ENCODE data around the gene SH3TC2.
"Not testable (repeated sequence)": the region's sequence is repeated elsewhere in the genome, so short reads cannot be mapped to it uniquely, and the experiment has no call there.

The SH3TC2 gene

DNA sequence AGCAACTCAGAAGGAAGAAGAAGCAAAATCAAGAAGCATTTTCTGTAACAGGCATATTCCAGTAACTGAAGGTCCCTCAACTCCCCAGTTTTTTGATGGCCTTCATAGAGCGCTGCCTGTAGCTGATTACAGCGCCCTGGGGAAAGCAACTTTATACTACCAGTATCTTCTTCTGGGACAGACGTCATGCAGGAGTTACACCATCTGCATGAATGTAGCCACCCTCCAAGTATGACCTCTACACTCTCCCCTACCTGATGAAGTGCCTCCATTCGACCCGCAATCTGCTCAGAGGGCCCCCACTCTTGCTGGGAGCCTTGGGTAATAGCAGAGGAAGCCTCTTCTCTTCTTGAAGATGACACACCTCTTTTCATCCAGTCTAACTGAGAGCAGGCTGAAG, 21.0 kb upstream of the SH3TC2 start:
- Histone ChIP-seq H3K27ac (no peak overlapping the region), H3K4me3 (IDR thresholded peaks at IDR 0.05; ENCODE audit: insufficient read depth, low read depth, low read length) (no peak overlapping the region), H3K4me2 (no peak overlapping the region)

GRCh38 chr5:149082271-149082670, 19.4 kb upstream of the SH3TC2 start:
- H3K27me3 ChIP-seq (ENCODE audit: insufficient read depth, low read depth) = no peaks in the 10 kb centered on the region
- no peaks in the 10 kb centered on the region for H3K79me2 ChIP-seq (ENCODE audit: insufficient read depth, low read depth)
- TF ChIP-seq CTCF (conservative IDR thresholded peaks at IDR 0.05; ENCODE audit: low read depth, low read length) = no peak
- no peaks in the 10 kb centered on the region for H3K4me1 ChIP-seq (ENCODE audit: low read depth, poor library complexity, severe bottlenecking)
- H3K27ac ChIP-seq = no peak overlapping the region
- H3K36me3 ChIP-seq (ENCODE audit: insufficient read depth) = no peaks in the 10 kb centered on the region
- H3K4me3 ChIP-seq (IDR thresholded peaks at IDR 0.05; ENCODE audit: insufficient read depth, low read depth, low read length) = no peak overlapping the region
- H2AFZ ChIP-seq (ENCODE audit: low read depth) = no peak overlapping the region
- H3K9ac ChIP-seq = no peak overlapping the region
- H4K20me1 ChIP-seq (ENCODE audit: insufficient read depth) = no peaks in the 10 kb centered on the region
- H3K4me2 ChIP-seq = no peak overlapping the region

More for the DNA sequence above, 21.0 kb upstream of the SH3TC2 start:
- Histone ChIP-seq H2AFZ (ENCODE audit: low read depth) (no peak overlapping the region), H3K4me1 (ENCODE audit: low read depth, poor library complexity, severe bottlenecking) (no peaks in the 10 kb centered on the region), H3K9ac (no peak overlapping the region), H3K36me3 (ENCODE audit: insufficient read depth) (no peaks in the 10 kb centered on the region), H3K79me2 (ENCODE audit: insufficient read depth, low read depth) (no peaks in the 10 kb centered on the region), H3K27me3 (ENCODE audit: insufficient read depth, low read depth) (no peaks in the 10 kb centered on the region), H4K20me1 (ENCODE audit: insufficient read depth) (no peaks in the 10 kb centered on the region)
- no peak for TF ChIP-seq CTCF (conservative IDR thresholded peaks at IDR 0.05; ENCODE audit: low read depth, low read length)

GRCh38 chr5:149080294-149080693, 17.4 kb upstream of the SH3TC2 start:
- Histone ChIP-seq H3K9ac (no peak overlapping the region), H3K4me3 (IDR thresholded peaks at IDR 0.05; ENCODE audit: insufficient read depth, low read depth, low read length) (no peak overlapping the region), H3K4me2 (no peak overlapping the region), H3K27me3 (ENCODE audit: insufficient read depth, low read depth) (no peaks in the 10 kb centered on the region), H2AFZ (ENCODE audit: low read depth) (no peak overlapping the region), H3K27ac (no peak overlapping the region), H3K36me3 (ENCODE audit: insufficient read depth) (no peaks in the 10 kb centered on the region), H3K4me1 (ENCODE audit: low read depth, poor library complexity, severe bottlenecking) (no peaks in the 10 kb centered on the region), H3K79me2 (ENCODE audit: insufficient read depth, low read depth) (no peaks in the 10 kb centered on the region), H4K20me1 (ENCODE audit: insufficient read depth) (no peaks in the 10 kb centered on the region)
- TF ChIP-seq CTCF (conservative IDR thresholded peaks at IDR 0.05; ENCODE audit: low read depth, low read length) = no peak

- Histone ChIP-seq H3K27ac (no peak overlapping the region), H2AFZ (ENCODE audit: low read depth) (no peak overlapping the region), H3K4me1 (ENCODE audit: low read depth, poor library complexity, severe bottlenecking) (no peaks in the 10 kb centered on the region), H3K36me3 (ENCODE audit: insufficient read depth) (no peaks in the 10 kb centered on the region), H3K9ac (no peak overlapping the region), H3K79me2 (ENCODE audit: insufficient read depth, low read depth) (no peaks in the 10 kb centered on the region), H3K4me2 (no peak overlapping the region), H3K27me3 (ENCODE audit: insufficient read depth, low read depth) (no peaks in the 10 kb centered on the region), H4K20me1 (ENCODE audit: insufficient read depth) (no peaks in the 10 kb centered on the region), H3K4me3 (IDR thresholded peaks at IDR 0.05; ENCODE audit: insufficient read depth, low read depth, low read length) (no peak overlapping the region)
- TF ChIP-seq CTCF (conservative IDR thresholded peaks at IDR 0.05; ENCODE audit: low read depth, low read length) = no peak
These were observed 17.0 kb upstream of the SH3TC2 start for GRCh38 chr5:149079883-149080282.

- not testable (repeated sequence) for H3K27me3 ChIP-seq (ENCODE audit: insufficient read depth, low read depth); H3K79me2 ChIP-seq (ENCODE audit: insufficient read depth, low read depth); H3K4me3 ChIP-seq (IDR thresholded peaks at IDR 0.05; ENCODE audit: insufficient read depth, low read depth, low read length); H3K9ac ChIP-seq; H3K4me1 ChIP-seq (ENCODE audit: low read depth, poor library complexity, severe bottlenecking); H3K27ac ChIP-seq; H3K36me3 ChIP-seq (ENCODE audit: insufficient read depth); H4K20me1 ChIP-seq (ENCODE audit: insufficient read depth); H2AFZ ChIP-seq (ENCODE audit: low read depth); H3K4me2 ChIP-seq
These were observed 11.2 kb upstream of the SH3TC2 start for GRCh38 chr5:149074071-149074470.

Measured in KMS-11 (cell line).